Gastrocnemius medialis (tissue), 4 donors: ENCODE measurements around the gene NECAB3. TPM values are rescaled to one million over a fixed set of nuclear protein-coding genes. Genes with fewer than 3 reads are reported as not detected.
A peak's percentile ranks its signal among the peaks of the same experiment; 100 is the strongest.

Experiments used
- ATAC-seq, 2 donors: fragments of 150-250 bp; one replicate each; pipeline ENCODE4 v1.9.1; 2016
- DNase-seq, 2 donors: peaks; one replicate each; pipeline ENCODE4 v3.0.0-alpha.2; 2019
- H3K27ac ChIP-seq, 4 donors: fragments of 200-600 bp; sonication (generic); 1 replicate in 1 of 4; 2 replicates in 3 of 4; pipeline ENCODE4 v1.5.1; 2016 to 2018; ENCODE audit warnings: mild to moderate bottlenecking in 2 of 4, moderate library complexity in 1 of 4
- H3K27me3 ChIP-seq, 3 donors: fragments of 200-600 bp; sonication (generic) in 2 of 3; 1 replicate in 1 of 3; 2 replicates in 2 of 3; pipeline versions ENCODE4 v1.5.1 to v1.6.0; 2016 to 2019; ENCODE audit warnings: mild to moderate bottlenecking in 1 of 3, moderate library complexity in 1 of 3
- H3K36me3 ChIP-seq, 2 donors: fragments of 200-600 bp; sonication (generic) in 1 of 2; one replicate each; pipeline ENCODE4 v1.5.1; 2017 to 2018
- H3K4me1 ChIP-seq, 2 donors: fragments of 200-600 bp; sonication (generic) in 1 of 2; one replicate each; pipeline ENCODE4 v1.5.1; 2016 to 2017; ENCODE audit warnings: mild to moderate bottlenecking in 2 of 2
- H3K4me3 ChIP-seq, 4 donors: fragments of 200-600 bp; sonication (generic) in 3 of 4; 1 replicate in 1 of 4; 2 replicates in 3 of 4; pipeline ENCODE4 v1.5.1; 2016 to 2019; ENCODE audit warnings: mild to moderate bottlenecking in 2 of 4
- H3K9me3 ChIP-seq, 3 donors: fragments of 200-600 bp; sonication (generic) in 2 of 3; 1 replicate in 1 of 3; 2 replicates in 2 of 3; pipeline ENCODE4 v1.5.1; 2016 to 2019
- POLR2A ChIP-seq, 2 donors: fragments of 450-650 bp; IDR thresholded peaks; one replicate each; pipeline ENCODE4 v1.6.1; 2017; ENCODE audit warnings: antibody characterized with exemption in 2 of 2, mild to moderate bottlenecking in 2 of 2, moderate library complexity in 2 of 2
- in situ Hi-C, 4 donors: fragments of 200-750 bp; cut with MboI; loops; one replicate each; pipeline versions ENCODE4 v1.15.0 to v1.8.0; 2017; ENCODE audit warnings: low sequenced_read_pairs in 4 of 4
- intact Hi-C: fragments of 100-400 bp; cut with DNase I; formaldehyde crosslinking; loops from one replicate; pipeline ENCODE4 v1.15.1; 2023; ENCODE audit warnings: low total_unique reads
- total RNA-seq, 4 donors: library from RNA; depleted of rRNA; stranded (reverse); fragments of >200 nt; gene quantifications; one replicate each; pipeline versions ENCODE4 v1.1.0 to v1.2.3, GENCODE V29; 2016
- TF ChIP-seq, protein P1 (sequence below), 5 experiments: fragments of 450-650 bp in 3 of 5; fragments of 200-600 bp in 2 of 5; sonication (generic) in 2 of 5; IDR thresholded peaks in 4 of 5; conservative IDR thresholded peaks in 1 of 5; 1 replicate in 4 of 5; 2 replicates in 1 of 5; pipeline ENCODE4 v1.5.1; 2016 to 2019; ENCODE audit warnings: antibody characterized with exemption in 5 of 5, mild to moderate bottlenecking in 3 of 5, moderate library complexity in 3 of 5

Gene NECAB3
- total RNA-seq, 4 donors from 2014 or later = 72.3 to 127 (median 107) TPM

DNA sequence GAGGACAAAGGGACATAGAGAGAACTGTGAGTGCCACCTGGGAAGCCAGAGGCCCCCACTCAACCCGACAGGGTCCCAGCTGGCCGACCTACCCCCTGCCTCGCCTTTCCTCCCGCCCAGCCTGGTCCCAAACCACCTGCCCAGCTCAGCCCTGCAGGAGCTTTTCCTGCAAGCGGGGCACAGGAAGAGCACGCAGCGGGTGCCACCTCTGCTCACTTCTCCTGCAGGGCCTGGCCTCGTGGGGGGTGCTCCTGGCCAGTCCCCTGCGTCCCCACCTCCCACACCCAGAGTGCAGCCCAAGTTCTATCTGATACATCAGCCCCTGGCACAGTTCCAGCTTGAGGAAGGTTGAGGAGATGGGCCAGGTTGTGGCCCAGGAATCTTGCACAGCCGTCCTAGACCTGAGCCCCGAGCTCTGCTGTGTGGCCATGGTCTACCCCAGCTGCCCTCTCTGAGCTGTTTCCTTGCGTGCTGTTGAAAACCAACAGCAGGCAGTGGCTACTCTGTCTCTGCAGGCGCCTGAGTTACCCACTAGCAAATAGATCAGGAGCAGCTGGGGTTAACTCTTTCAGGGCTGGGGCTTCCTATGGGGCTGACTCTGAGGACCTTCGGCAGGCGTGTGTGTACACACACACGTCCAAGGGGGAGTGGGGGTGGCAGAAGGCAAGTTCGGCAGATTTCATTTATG lies 1.7 kb downstream of the NECAB3 start:
- Histone ChIP-seq H3K9me3 (no peaks in the 10 kb centered on the region), H3K4me3 (peak overlapping the region; percentile 78 to 83 (median 83)), H3K4me1 (peaks cover 18 to 23% of the 10 kb centered on the region in 2 donors), H3K27me3 (no peaks in the 10 kb centered on the region), H3K27ac (peak overlapping the region; percentile 89 to 96 (median 93)), H3K36me3 (peaks cover 0 to 15% of the 10 kb centered on the region in 2 donors)
- no peak for DNase-seq
- in situ Hi-C loops (no loop called here), intact Hi-C loops (loop anchor here (5.0 kb wide), 2 partner anchors 60 to 140 kb away; partner anchors contain the start of genes CHMP4B and ZNF341)
- no peak for TF ChIP-seq POLR2A (IDR thresholded peaks at IDR 0.05)
- TF ChIP-seq, protein P1, sequence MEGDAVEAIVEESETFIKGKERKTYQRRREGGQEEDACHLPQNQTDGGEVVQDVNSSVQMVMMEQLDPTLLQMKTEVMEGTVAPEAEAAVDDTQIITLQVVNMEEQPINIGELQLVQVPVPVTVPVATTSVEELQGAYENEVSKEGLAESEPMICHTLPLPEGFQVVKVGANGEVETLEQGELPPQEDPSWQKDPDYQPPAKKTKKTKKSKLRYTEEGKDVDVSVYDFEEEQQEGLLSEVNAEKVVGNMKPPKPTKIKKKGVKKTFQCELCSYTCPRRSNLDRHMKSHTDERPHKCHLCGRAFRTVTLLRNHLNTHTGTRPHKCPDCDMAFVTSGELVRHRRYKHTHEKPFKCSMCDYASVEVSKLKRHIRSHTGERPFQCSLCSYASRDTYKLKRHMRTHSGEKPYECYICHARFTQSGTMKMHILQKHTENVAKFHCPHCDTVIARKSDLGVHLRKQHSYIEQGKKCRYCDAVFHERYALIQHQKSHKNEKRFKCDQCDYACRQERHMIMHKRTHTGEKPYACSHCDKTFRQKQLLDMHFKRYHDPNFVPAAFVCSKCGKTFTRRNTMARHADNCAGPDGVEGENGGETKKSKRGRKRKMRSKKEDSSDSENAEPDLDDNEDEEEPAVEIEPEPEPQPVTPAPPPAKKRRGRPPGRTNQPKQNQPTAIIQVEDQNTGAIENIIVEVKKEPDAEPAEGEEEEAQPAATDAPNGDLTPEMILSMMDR (IDR thresholded peaks at IDR 0.05 in 4 of 5, conservative IDR thresholded peaks at IDR 0.05 in 1 of 5) = no peak
- no peak for ATAC-seq

DNA sequence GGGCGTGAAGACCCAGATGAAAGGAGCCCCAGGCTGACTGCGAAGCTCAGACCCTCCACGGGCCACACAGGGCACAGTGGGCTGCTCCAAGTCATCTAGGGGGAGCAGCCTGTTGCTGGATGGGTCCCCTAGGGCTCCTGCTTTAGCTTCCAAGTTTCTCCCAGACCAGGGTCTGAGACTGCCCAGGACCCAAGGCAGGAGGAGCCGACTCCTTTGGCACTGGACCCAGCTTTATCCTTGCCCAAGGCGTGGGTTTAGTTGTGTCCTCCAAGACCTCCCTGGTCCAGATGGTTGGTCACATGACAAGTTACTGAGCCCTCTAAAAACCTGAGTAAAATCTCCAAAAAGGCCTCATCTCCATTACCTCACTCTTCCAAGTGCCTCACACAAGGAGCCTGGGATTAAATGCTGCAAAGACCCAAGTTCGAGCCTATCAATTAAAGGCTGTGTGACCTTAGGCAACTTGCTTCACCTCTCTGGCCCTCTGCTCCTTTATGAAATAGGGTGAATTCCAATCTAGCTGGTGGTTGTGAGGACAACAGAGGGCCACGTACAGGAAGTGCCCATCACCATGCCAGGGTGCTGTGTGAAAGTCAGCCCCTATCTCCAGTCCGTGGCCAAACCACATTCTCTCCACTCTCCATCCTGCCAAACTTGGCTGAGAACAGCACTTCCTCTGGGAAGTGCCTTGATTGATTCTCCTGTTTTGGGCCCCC lies 2.5 kb downstream of the NECAB3 start:
- in situ Hi-C loops (no loop called here), intact Hi-C loops (loop anchor here (5.0 kb wide), 2 partner anchors 61 to 141 kb away; partner anchors contain the start of genes CHMP4B and ZNF341)
- DNase-seq (no peak), ATAC-seq (no peak)
- Histone ChIP-seq H3K4me3 (no peak overlapping the region), H3K9me3 (no peaks in the 10 kb centered on the region), H3K27ac (peak overlapping the region in 2 of 4 donors; percentile 92 to 96), H3K27me3 (no peaks in the 10 kb centered on the region), H3K4me1 (peaks cover 18 to 23% of the 10 kb centered on the region in 2 donors), H3K36me3 (peaks cover 0 to 15% of the 10 kb centered on the region in 2 donors)
- no peak for TF ChIP-seq POLR2A (IDR thresholded peaks at IDR 0.05)
- TF ChIP-seq, protein P1 (IDR thresholded peaks at IDR 0.05 in 4 of 5, conservative IDR thresholded peaks at IDR 0.05 in 1 of 5) = no peak

DNA sequence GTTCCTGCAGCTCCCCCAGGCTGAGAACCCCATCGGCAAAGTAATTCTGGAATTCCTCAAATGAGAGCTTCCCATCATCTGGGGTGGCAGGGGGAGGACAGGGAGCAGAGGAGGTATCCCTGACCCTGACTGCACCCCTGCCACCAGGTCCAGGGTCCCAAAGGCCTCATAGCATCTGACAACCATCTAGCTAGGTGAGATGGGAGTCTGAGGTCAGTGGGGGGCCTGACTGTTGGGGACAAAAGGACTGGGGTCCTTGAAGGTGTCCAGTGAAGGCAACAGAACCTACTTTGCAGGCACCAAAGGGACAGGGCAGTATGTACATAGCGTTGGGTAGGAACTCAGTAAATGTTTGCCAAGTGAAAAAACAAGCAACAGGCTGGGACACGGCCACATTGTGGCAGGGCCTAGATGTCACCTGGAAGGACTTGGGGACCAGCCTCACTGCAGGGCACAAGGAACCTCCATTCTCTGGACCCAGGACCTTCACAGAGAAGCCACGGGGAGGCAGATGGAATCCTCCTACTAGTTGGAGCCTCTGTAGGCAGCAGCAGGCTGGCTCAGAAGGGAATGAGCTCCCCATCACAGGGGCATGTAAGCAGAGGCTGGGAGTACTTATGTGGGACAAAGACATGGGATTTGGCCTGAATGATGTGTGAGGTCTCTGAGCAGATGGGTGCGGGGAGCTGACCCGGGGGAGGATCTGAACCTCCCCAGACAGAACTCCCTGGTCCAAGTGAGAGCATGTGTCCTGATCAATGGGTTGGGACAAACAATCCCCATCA lies 3.3 kb downstream of the NECAB3 start:
- DNase-seq (no peak), ATAC-seq (no peak)
- in situ Hi-C loops (no loop called here), intact Hi-C loops (loop anchor here (5.0 kb wide), 2 partner anchors 61 to 141 kb away; partner anchors contain the start of genes CHMP4B and ZNF341)
- peak overlapping the region in 1 of 4 donors; percentile 96 for H3K27ac ChIP-seq
- no peaks in the 10 kb centered on the region for H3K9me3 ChIP-seq
- H3K36me3 ChIP-seq = peaks cover 0 to 15% of the 10 kb centered on the region in 2 donors
- no peaks in the 10 kb centered on the region for H3K27me3 ChIP-seq
- H3K4me1 ChIP-seq = peaks cover 24 to 27% of the 10 kb centered on the region in 2 donors
- TF ChIP-seq POLR2A (IDR thresholded peaks at IDR 0.05) = no peak
- TF ChIP-seq, protein P1 (IDR thresholded peaks at IDR 0.05 in 4 of 5, conservative IDR thresholded peaks at IDR 0.05 in 1 of 5) = no peak
- H3K4me3 ChIP-seq = no peak overlapping the region

DNA sequence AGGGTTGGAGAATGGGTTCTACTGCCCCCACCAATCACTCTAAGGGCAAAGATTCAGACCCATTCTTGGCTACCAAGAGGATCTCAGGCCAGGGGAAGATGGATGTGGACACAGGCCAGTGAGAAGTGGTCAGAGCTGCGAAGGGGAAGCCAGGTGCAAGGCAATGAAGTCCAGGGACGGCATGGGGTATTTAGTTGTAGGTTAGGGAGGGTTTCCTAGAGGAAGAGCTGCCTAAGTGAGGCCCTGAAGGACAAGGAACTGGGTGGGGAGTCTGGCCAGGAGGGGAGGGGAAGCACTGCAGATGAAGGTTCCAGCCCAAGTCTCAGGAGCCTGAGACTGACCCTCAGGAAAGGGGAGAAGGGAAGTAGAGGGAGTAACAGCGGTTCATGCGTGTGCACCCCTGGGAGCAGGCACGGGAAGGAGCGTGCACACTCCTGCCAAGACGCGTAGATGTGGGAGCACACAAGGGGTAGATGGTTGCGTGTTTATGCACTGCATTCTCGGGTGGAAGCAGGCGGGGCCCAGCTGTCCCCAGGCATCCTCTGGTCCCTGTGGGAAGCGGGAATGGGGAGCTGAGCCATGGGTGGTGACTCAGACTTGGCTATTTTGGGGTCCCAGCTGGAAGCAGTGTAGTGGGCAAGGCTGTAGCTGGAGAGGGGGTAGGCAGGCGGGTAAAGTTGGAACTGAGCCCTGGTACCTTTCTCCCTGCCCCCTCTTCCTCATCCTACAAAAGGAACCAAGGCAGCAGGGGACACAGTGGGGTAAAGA lies 4.2 kb downstream of the NECAB3 start:
- peak overlapping the region in 1 of 4 donors; percentile 41 for H3K27ac ChIP-seq

More for the DNA sequence above, 4.2 kb downstream of the NECAB3 start:
- in situ Hi-C loops = loop anchor here in 2 of 4 donors (5.0 to 10.0 kb wide), 2 partner anchors 205 to 213 kb away; no protein-coding TSS in a partner anchor
- no peak overlapping the region for H3K4me3 ChIP-seq
- intact Hi-C loops = loop anchor here (2.0 to 10.0 kb wide), 6 partner anchors 62 to 325 kb away; partner anchors contain the start of genes CDK5RAP1, CHMP4B, RALY and ZNF341
- DNase-seq (no peak), ATAC-seq (no peak)
- no peak for TF ChIP-seq POLR2A (IDR thresholded peaks at IDR 0.05)
- TF ChIP-seq, protein P1 (IDR thresholded peaks at IDR 0.05 in 4 of 5, conservative IDR thresholded peaks at IDR 0.05 in 1 of 5) = no peak
- H3K27me3 ChIP-seq = no peaks in the 10 kb centered on the region
- H3K4me1 ChIP-seq = peaks cover 24% of the 10 kb centered on the region in 2 donors
- H3K36me3 ChIP-seq = peaks cover 0 to 15% of the 10 kb centered on the region in 2 donors
- H3K9me3 ChIP-seq = no peaks in the 10 kb centered on the region
